ENCODE measurements around the gene RUNX2. TPM values are rescaled to one million over a fixed set of nuclear protein-coding genes. Genes with fewer than 3 reads are reported as not detected.

RUNX2 gene
- total RNA-seq, 1 donor from 2014 or later: 4.3 TPM

DNA sequence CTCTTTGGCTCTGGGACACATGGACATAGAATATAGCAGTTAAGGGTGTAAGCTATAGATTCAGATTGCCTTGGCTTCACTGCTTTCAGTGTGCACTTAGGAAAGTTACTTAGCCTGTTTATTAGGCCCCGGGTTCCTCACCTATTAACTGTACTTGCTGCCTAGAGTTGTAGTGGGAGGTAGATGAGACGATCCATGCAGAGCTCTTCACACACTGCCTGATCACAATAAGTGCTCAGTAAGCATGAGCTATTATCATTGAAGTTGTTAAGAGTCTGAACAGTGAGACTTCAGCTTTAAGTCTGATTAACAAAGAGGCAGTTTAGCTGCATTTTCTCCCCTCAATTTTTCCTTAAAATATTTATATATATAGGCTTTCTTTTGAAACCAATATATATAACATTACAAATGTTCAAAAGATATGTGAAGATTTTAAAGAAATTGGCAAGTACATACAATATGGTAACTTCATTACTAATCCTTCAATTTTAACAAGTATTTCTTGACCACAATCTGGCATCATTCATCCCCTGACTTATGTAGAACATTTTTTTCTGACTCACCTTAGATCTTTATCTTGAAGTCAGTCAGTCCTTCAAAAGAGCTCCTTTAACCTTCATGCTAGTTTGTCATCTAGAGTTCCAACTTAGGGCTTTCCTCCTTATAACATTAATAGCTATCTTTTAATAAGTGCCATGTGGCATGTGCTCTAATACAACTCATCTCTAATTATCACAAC lies 70.1 kb downstream of the RUNX2 start:
- no peak for DNase-seq (ENCODE audit: extremely low read depth, low read depth, low spot score)

DNA sequence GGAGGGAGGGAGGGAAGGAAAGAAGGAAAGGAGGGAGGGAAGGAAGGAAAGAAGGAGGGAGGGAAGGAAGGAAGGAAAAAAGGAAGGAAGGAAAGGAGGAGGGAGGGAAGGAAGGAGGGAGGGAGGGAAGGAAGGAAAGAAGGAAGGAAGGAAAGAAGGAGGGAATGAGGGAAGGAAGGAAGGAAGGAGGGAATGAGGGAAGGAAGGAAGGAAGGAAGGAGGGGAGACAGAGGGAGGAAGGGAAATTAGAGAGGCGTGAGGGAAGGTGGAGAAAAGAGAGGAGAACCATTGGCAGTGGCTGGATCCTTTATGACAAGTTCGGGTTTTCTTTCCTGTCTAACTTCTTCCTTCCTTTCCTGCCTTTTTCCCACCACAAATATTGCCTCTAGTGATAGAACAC lies 71.9 kb downstream of the RUNX2 start:
- DNase-seq (ENCODE audit: extremely low read depth, low read depth, low spot score): no peak

DNA sequence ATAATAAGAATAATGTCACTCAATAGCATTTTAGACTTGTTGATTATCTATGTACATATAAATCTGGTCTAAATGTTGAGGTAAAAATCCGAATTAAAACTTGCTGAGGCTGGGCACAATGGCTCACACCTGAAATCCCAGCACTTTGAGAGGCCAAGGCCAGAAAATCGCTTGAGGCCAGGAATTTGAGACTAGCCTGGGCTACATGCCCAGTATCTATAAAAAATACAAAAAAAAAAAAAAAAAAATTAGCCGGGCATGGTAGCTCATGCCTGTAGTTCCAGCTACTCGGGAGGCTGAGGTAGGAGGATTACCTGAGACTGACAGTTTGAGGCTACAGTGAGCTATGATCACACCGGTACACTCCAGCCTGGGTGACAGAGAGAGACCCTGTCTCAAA lies 83.8 kb downstream of the RUNX2 start:
- DNase-seq (ENCODE audit: extremely low read depth, low read depth, low spot score): no peak

- no peak for DNase-seq (ENCODE audit: extremely low read depth, low read depth, low spot score)
These were observed 87.2 kb downstream of the RUNX2 start for GRCh38 chr6:45415315-45415714.

DNA sequence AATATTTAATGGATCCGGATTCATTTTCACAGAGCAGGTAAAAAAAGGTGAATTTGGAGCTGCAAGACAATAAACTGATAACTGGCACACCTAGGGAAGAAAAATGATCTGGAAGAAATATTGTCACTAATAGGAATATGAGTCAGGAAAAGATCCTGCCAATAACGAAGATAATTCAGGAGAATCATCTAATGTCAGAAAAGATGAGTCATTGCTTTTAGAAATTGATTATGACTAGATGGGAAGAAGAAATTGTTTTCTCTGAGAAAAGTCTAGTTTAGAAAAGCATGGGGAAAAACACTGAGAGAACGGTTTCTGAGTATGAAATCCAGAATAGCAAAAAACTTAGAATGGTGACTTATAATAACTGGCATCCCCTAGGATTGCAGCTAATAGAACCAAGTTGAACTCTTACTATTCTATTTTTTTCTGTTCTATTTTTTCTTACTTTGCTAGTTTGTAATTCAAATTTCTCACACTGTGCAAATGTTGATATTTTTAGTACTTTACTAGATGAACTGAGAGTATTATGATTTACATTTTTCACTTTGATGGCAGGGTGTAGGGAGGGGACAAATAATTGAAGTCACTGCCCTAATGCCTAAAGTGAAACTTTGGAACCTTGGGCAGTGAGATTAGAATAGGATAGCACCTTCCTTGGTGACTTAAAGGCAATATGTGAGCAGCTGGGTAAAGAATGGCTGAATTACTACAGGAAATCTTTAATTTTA lies 87.8 kb downstream of the RUNX2 start:
- no peak for DNase-seq (ENCODE audit: extremely low read depth, low read depth, low spot score)

GRCh38 chr6:45416700-45417099 lies 88.6 kb downstream of the RUNX2 start:
- no peak for DNase-seq (ENCODE audit: extremely low read depth, low read depth, low spot score)

DNA sequence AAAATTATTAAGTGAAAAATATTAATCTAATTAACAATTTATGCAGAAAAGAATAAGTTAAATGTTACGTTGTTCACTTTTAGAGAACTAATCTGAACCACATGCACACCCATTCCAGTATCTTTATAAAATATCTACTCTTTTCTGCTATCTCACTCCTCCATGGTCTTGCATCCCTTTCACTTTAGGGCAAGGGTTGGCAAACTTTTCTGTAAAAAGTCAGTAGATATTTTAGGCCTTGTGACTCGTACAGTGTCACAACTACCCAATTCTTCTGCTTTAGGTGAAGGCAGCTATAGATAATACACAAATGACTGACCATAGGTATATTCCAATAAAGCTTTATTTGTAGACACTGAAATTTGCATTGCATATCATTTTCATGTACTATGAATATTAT lies 89.3 kb downstream of the RUNX2 start:
- DNase-seq (ENCODE audit: extremely low read depth, low read depth, low spot score): no peak

DNA sequence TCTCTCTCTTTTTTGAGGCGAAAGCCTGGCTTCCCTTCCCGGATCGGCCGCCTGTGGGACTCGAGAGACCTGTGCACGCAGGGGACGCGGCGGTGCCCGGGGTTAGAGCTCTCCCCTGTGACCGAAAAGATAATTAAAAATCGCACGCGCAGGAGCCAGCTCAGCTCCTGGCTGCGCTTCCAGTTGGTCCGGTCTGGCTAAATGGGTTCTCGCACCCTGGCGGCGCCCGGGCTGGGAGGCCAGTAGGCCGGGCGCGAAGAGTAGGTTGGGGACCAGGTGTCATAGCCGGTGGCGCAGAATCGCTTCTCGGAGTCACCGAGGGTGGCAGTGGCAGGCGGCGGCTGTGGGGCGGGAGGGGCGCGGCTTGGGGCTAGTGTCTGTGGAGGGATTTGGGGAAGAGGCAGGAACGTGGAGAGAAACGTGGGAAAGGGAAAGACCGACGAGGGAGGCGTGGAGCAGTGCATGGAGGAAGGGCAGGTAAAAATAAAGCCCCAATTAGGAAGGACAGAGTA lies 91.5 kb downstream of the RUNX2 start:
- DNase-seq (ENCODE audit: extremely low read depth, low read depth, low spot score): no peak

DNA sequence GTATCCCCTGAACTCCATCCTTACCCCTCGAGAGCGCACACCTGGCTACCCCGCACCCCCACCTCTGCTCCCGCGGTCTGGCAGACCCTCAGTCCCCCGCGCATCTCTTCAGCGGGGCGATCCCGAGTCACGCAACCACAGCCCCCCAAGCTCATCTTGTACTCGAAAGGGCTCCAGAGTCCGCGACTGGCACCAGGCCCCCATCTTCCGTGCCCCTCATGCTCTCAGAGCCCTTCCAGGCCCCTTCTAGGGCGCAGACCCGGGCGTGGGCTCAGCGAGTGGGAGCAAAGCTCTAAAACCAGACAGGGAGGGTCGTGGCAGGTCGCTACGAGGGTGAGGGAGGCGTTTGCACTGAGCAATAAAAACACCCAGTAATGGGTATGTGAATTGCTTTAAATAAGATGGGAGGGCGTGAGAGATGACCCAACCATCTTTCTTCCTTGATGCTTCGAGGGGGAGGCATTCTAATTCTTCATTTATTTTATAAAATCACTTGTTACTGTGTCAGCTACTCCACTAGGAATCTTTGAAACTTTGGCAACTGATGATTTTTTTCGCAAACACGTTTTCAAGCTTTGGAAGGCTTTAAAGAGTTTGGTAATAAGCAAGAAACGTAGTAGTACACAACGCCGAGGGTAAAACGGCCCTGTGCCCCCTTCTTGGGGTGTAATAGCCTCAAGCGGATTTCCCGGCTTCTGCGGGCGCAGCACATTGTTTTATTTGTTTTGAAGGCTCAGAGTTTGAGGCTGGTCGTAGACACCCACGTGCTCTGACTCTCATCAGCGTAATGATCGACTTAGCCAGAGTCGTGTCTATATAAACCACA lies 92.2 kb downstream of the RUNX2 start:
- DNase-seq (ENCODE audit: extremely low read depth, low read depth, low spot score): no peak

GRCh38 chr6:45420909-45421708 lies 93.0 kb downstream of the RUNX2 start:
- DNase-seq (ENCODE audit: extremely low read depth, low read depth, low spot score): no peak

DNA sequence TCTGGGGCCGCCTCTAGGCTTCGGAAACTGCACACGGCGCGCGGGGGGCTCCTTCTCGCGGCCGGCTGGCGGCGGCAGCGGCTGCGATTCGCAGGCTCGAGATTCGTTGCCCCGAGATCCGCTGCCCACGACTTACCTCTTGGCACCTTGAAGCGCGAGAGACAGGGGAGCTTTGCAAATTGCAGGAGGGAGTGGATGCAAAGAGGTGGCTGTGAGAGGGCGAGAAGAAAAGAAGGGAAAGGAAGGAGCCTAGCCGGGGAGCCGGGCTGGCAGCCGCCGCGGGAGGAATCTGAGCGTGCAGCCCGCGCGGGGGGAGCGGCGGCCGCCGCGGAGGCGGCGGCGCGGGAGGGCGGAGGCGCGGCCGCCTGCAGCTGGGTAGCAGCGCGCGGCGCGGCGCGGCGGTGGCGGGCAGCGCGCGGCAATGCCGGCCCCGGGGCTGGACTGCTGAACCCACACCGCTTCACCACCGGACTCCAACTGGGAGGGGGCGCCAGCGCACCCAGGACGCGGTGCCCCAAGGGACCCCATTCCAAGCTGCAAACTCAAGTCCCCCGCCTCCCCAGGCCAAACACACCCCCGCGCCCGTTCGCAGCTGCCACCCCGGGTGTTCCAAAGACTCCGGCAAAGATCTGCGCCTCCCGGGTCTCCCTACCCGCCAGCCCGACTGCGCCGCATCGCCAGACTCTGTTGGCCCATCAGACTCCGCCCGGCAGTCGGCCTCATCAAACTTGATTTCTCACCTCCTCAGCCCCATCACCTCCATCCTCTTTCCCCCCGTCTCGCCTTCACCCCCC lies 93.8 kb downstream of the RUNX2 start:
- DNase-seq (ENCODE audit: extremely low read depth, low read depth, low spot score): no peak

DNA sequence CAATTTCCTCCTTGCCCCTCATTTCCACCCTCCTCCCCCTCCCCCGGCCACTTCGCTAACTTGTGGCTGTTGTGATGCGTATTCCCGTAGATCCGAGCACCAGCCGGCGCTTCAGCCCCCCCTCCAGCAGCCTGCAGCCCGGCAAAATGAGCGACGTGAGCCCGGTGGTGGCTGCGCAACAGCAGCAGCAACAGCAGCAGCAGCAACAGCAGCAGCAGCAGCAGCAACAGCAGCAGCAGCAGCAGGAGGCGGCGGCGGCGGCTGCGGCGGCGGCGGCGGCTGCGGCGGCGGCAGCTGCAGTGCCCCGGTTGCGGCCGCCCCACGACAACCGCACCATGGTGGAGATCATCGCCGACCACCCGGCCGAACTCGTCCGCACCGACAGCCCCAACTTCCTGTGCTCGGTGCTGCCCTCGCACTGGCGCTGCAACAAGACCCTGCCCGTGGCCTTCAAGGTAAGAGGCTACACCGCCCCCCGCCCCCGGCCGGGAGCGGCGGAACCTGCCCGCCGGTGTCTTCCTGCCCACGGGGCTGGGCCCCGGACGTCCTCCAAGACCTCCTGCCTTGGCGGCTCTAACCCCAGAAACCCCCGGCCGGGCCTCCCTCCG lies 94.5 kb downstream of the RUNX2 start:
- DNase-seq (ENCODE audit: extremely low read depth, low read depth, low spot score): no peak

DNA sequence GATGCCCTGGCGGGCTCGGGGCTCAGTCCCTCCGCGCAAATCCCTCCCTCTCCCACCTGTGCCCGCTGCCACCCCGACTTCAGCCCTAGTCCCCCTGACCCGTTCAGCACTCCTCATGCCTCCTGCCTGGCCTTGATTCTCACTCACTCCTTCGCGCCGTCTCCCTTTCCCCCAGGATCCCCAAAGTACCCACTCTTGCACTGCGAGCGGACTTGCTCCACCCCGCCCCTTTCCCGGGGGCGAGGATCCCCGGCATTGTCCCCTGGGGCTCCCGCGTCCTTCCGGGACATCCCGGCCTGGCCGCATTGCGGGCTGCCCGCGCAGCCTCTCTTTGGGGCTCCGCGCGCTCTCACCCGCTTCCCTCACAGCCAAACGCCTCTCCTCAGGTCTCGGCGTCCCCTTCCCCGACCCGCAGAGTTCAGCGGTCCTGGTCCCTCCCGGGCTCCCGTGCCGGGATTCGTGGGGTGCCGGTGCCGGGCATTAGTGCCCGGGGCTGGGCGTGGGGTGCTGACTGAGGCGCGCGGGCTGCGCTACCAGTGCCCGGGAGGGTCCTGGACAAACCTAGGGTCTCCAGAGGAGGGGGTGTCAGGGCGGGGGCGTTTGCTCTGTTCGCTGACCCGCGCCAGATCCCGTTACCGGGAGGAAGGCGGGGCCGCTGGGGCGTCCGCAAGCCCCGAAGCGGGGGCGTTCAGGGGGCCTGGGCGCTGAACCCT lies 95.1 kb downstream of the RUNX2 start:
- DNase-seq (ENCODE audit: extremely low read depth, low read depth, low spot score): no peak

GRCh38 chr6:45423824-45424450 lies 95.8 kb downstream of the RUNX2 start:
- DNase-seq (ENCODE audit: extremely low read depth, low read depth, low spot score): no peak

- no peak for DNase-seq (ENCODE audit: extremely low read depth, low read depth, low spot score)
These were observed 96.3 kb downstream of the RUNX2 start for GRCh38 chr6:45424451-45424861.

DNA sequence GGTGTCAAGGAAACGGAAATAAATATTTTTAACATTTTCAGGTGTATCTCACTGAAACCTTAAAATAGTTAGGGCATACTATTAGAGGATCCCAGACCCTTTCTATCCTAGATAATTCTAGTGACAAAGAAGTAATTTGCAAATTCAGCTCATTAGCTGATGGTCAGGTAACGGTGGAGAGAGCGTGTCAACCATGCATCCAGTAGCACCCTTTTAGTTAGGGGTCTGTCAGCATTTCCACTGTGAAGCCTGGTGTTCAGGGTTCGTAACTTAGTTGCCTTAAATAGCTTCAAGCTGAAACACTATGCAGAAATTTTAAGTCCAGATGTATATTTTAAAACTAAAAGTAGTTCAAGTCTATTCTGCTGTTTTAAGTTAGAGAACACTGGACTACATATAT lies 98.1 kb downstream of the RUNX2 start:
- no peak for DNase-seq (ENCODE audit: extremely low read depth, low read depth, low spot score)

- DNase-seq (ENCODE audit: extremely low read depth, low read depth, low spot score): no peak
These were observed 99.6 kb downstream of the RUNX2 start for GRCh38 chr6:45427726-45428125.

DNA sequence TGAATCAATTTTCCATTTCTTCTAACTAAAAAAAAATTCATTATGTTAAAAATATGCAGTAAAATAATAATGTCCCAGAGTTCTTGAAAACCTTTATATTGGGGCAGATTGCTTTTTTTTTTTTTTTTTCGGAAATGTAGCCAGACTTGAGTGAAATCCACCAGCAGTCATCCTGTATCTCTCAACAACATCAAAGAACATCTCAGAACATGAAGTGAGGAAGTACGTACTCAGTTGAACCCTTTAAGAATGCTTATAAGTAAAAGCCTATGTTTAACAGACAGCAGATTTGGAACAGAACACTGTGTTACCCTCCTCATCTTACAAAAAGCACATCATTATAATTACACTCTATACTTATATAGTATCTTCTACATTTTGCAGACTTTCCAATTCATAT lies 100.6 kb downstream of the RUNX2 start:
- no peak for DNase-seq (ENCODE audit: extremely low read depth, low read depth, low spot score)
